Heart left ventricle (tissue), 16 donors: ENCODE results near the gene GRIP2. TPM values are rescaled to one million over a fixed set of nuclear protein-coding genes. Genes with fewer than 3 reads are reported as not detected.

Source experiments
- ATAC-seq, 4 donors: fragments of 200-7000 bp; cut with Tn5 transposase; one replicate each; pipeline ENCODE4 v1.9.1; 2020 to 2022; ENCODE audit warnings: moderate library complexity in 4 of 4, mild to moderate bottlenecking in 3 of 4, moderate number of reproducible peaks in 1 of 4
- DNase-seq, 5 donors: peaks; one replicate each; pipeline ENCODE4 v3.0.0-alpha.2; 2020
- H3K27ac ChIP-seq, 12 donors: fragments of 200-600 bp; sonication (generic) in 4 of 12; one replicate each; pipeline versions ENCODE4 v1.5.0 to v1.8.0; 2016 to 2022; ENCODE audit warnings: mild to moderate bottlenecking in 2 of 12
- H3K27me3 ChIP-seq, 9 donors: fragments of 200-600 bp; sonication (generic) in 2 of 9; one replicate each; pipeline versions ENCODE4 v1.5.1 to v1.8.0; 2016 to 2022; ENCODE audit warnings: mild to moderate bottlenecking in 3 of 9
- H3K36me3 ChIP-seq, 9 donors: fragments of 200-600 bp; sonication (generic) in 2 of 9; one replicate each; pipeline versions ENCODE4 v1.5.0 to v1.8.0; 2018 to 2022; ENCODE audit warnings: mild to moderate bottlenecking in 2 of 9
- H3K4me1 ChIP-seq, 12 donors: fragments of 200-600 bp; sonication (generic) in 4 of 12; one replicate each; pipeline versions ENCODE4 v1.5.0 to v1.8.0; 2016 to 2022; ENCODE audit warnings: mild to moderate bottlenecking in 3 of 12
- H3K4me3 ChIP-seq, 12 donors: fragments of 200-600 bp; sonication (generic) in 4 of 12; one replicate each; pipeline versions ENCODE4 v1.5.0 to v1.8.0; 2017 to 2022; ENCODE audit warnings: mild to moderate bottlenecking in 9 of 12, moderate library complexity in 4 of 12
- H3K9me3 ChIP-seq, 12 donors: fragments of 200-600 bp; sonication (generic) in 4 of 12; one replicate each; pipeline versions ENCODE4 v1.5.0 to v1.8.0; 2016 to 2022; ENCODE audit warnings: mild to moderate bottlenecking in 1 of 12
- CTCF ChIP-seq, 12 donors: fragments of 200-600 bp; sonication (generic) in 4 of 12; IDR thresholded peaks; one replicate each; pipeline versions ENCODE4 v1.5.0 to v1.8.0; 2018 to 2022; ENCODE audit warnings: antibody characterized with exemption in 12 of 12, mild to moderate bottlenecking in 5 of 12
- POLR2A ChIP-seq, 2 donors: fragments of 450-650 bp; IDR thresholded peaks; one replicate each; pipeline ENCODE4 v1.6.1; 2017; ENCODE audit warnings: antibody characterized with exemption in 2 of 2, mild to moderate bottlenecking in 2 of 2, moderate library complexity in 2 of 2
- WGBS, 4 donors: extraction: QIAGEN DNeasy Blood & Tissue Kit in 2 of 4; methylation state at CpG; one replicate each; pipeline versions ENCODE4 v1.1.5 to v1.1.7; 2013 to 2018; 5-methylcytosine and 5-hydroxymethylcytosine counted together
- intact Hi-C, 10 donors: fragments of 100-400 bp; cut with DNase I; formaldehyde crosslinking; loops; one replicate each; pipeline versions ENCODE4 v1.11.1 to v1.14.2; 2022
- polyA plus RNA-seq, 2 donors: library from polyadenylated mRNA; stranded (reverse); fragments of 200-250 nt; gene quantifications; one replicate each; pipeline ENCODE4 v1.2.3, GENCODE V29; 2013
- total RNA-seq, 9 donors: library from RNA; depleted of rRNA in 2 of 9; stranded (reverse); fragments of >200 nt in 2 of 9; fragmentation: NEBNext Ultra II Directional in 3 of 9; extraction: Animal tissue kit (Norgen Biotek cat#: 25700) in 3 of 9; gene quantifications; one replicate each; pipeline versions ENCODE4 v1.1.0 to v1.2.4, GENCODE V29; 2016 to 2023
- donor health status: ischemic (EF 13 %, LVEDD 7.1; RV severe dilation, severe dysfunction).
- donor health status: healthy with polysubstance abuse.
- donor health status: DM: no; HTN: yes; CAD: no.
- donor health status: DM: no; HTN: no; CAD: no.
- donor health status: ischemic (EF 25% LVEDD 6.9; RV normal size, moderate dysfunction).
- donor health status: ischemic (EF 25% LVEDD 5.7; RV mildly dilated, moderate dysfunction).
- donor health status: healthy.
- donor health status: DM: yes; HTN: yes; CAD: no.
- donor health status: ischemic (EF 35%, LVEDD 5.7; RV mildly dilated, moderate dysfunction).
- donor health status: nonischemic (EF 11% LVEDD 7.7; RV severe dilation, severe dysfunction).
- donor health status: DM: yes; HTN: yes; CAD: no.
- donor health status: PGD.
- donor health status: ischemic (EF 29% LVEDD 5.4; RV normal size, mild dysfunction).
- donor health status: nonischemic (EF 23%, LVEDD 6.1; RV moderate dilation, normal function).

The GRIP2 gene
- total and polyA plus RNA-seq, 11 donors = 5.8 to 56.7 (median 28.7) TPM

- no peak overlapping the region for H3K4me3 ChIP-seq
- no peak for TF ChIP-seq POLR2A (IDR thresholded peaks at IDR 0.05)
- no peak for TF ChIP-seq CTCF (IDR thresholded peaks at IDR 0.05)
- H3K27me3 ChIP-seq = peaks cover 0 to 6% (median 3%) of the 10 kb centered on the region in 9 donors
- no peak overlapping the region for H3K27ac ChIP-seq
- no peaks in the 10 kb centered on the region for H3K4me1 ChIP-seq
- no peak for DNase-seq
- WGBS, 4 donors = 45 to 53% (median 47%) methylated on average over 2 of the region's 2 CpGs
- intact Hi-C loops = no loop called here
- no peaks in the 10 kb centered on the region for H3K36me3 ChIP-seq
- ATAC-seq = no peak
- H3K9me3 ChIP-seq = no peaks in the 10 kb centered on the region
Measured at GRCh38 chr3:14566812-14567211, 26.7 kb upstream of the GRIP2 start.

- Histone ChIP-seq H3K4me3 (no peak overlapping the region), H3K4me1 (no peaks in the 10 kb centered on the region), H3K27ac (no peak overlapping the region), H3K27me3 (peaks cover 0 to 13% (median 5%) of the 10 kb centered on the region in 9 donors), H3K36me3 (no peaks in the 10 kb centered on the region), H3K9me3 (no peaks in the 10 kb centered on the region)
- DNase-seq (peak in 1 of 5 donors; percentile 11), ATAC-seq (no peak)
- TF ChIP-seq POLR2A (IDR thresholded peaks at IDR 0.05) = no peak
- no peak for TF ChIP-seq CTCF (IDR thresholded peaks at IDR 0.05)
- intact Hi-C loops = no loop called here
- 71 to 86% (median 72%) methylated on average over 6 to 10 of the region's 10 CpGs for WGBS, 4 donors
Measured at GRCh38 chr3:14565868-14566588, 25.9 kb upstream of the GRIP2 start.

DNA sequence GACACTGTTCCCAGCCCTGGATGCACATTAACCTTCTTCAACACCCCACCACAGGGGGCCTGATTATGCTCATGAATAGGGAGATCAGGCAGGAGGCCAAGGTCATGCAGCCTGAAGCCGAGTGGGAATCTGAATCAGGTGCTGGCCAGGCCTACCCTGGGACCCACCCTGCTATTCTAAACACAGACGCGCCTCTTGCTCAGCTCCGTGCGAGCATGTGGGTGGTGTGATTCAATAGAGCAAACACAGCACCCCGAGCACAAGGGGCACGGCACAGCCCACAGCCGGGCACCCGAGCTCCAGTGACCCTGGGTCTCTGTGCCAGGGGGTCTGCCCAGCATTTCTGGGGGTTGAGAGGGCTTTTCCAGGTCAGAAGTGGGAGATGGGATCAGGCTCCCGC is 24.6 kb upstream of the GRIP2 start:
- DNase-seq (peak in 2 of 5 donors; percentile 10 to 27), ATAC-seq (no peak)
- H3K4me3 ChIP-seq = no peak overlapping the region
- H3K4me1 ChIP-seq = no peaks in the 10 kb centered on the region
- H3K9me3 ChIP-seq = no peaks in the 10 kb centered on the region
- H3K36me3 ChIP-seq = no peaks in the 10 kb centered on the region
- 85 to 88% (median 86%) methylated on average over 8 to 10 of the region's 10 CpGs for WGBS, 4 donors
- H3K27ac ChIP-seq = no peak overlapping the region
- H3K27me3 ChIP-seq = peaks cover 0 to 15% (median 5%) of the 10 kb centered on the region in 9 donors
- TF ChIP-seq POLR2A (IDR thresholded peaks at IDR 0.05) (no peak), CTCF (IDR thresholded peaks at IDR 0.05) (no peak)
- intact Hi-C loops = no loop called here

DNA sequence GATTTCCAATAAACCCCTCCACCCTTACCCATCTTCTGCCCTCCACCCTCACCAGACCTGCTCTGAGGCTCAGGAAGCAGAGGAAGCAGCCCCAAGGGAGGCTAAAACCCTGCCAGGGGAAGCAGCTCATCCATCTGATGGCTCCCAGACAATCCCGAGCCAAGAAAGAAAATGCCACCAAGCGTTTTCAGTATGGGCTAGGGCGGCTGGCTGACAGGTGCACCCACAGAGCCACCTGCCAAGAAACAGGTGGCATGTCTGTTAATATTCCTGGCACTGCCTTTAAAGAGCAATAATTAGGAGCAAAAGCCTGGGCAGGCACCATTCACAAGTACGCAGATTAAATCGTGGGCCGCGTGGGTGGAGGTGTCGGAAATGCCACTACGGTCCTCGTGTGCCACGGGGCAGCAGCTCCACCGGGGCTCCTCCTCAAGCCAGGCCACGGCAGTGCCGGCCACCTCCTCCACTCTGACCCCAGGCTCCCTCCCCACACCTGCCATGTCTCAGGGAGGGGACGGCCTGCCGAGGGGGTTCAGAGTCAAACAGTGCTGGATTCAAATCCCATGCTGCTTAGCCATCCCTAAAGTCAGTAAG is 23.9 kb upstream of the GRIP2 start:
- intact Hi-C loops = no loop called here
- no peak overlapping the region for H3K4me3 ChIP-seq
- no peaks in the 10 kb centered on the region for H3K36me3 ChIP-seq
- H3K27ac ChIP-seq = no peak overlapping the region
- peaks cover 0 to 15% (median 5%) of the 10 kb centered on the region in 9 donors for H3K27me3 ChIP-seq
- DNase-seq (peak in 1 of 5 donors; percentile 42), ATAC-seq (no peak)
- no peaks in the 10 kb centered on the region for H3K9me3 ChIP-seq
- TF ChIP-seq POLR2A (IDR thresholded peaks at IDR 0.05) = no peak
- TF ChIP-seq CTCF (IDR thresholded peaks at IDR 0.05) = no peak
- no peaks in the 10 kb centered on the region for H3K4me1 ChIP-seq
- WGBS, 4 donors = 73 to 76% (median 76%) methylated on average over 13 to 16 of the region's 16 CpGs
